B cell (primary cell): ENCODE measurements around the gene ANKS1A. TPM values are rescaled to one million over a fixed set of nuclear protein-coding genes. Genes with fewer than 3 reads are reported as not detected.
"Not testable (repeated sequence)": the region's sequence is repeated elsewhere in the genome, so short reads cannot be mapped to it uniquely, and the experiment has no call there.

ENCODE experiments used
- ATAC-seq: fragments of 200-7000 bp; cut with Tn5 transposase; one replicate; pipeline ENCODE4 v1.10.0; 2021; ENCODE audit warnings: low read depth, mild to moderate bottlenecking, moderate number of reproducible peaks, moderate library complexity
- CTCF ChIA-PET: fragments of 350-600 bp; sonication (Branson Sonifier 250); formaldehyde crosslinking; loops from one replicate; lab custom pipeline; 2021; ENCODE audit warnings: antibody characterized with exemption, inconsistent platforms; lab: Charles Lee
- POLR2A ChIA-PET: fragments of 350-600 bp; sonication (Branson Sonifier 250); formaldehyde crosslinking; loops from one replicate; lab custom pipeline; 2021; ENCODE audit warnings: antibody characterized with exemption; lab: Charles Lee
- DNase-seq: peaks from one replicate; pipeline ENCODE4 v3.0.0; 2013
- H2AFZ ChIP-seq: 2 replicates; pipeline ENCODE4 v1.6.1; 2012; ENCODE audit warnings: mild to moderate bottlenecking, low read depth, low read length; ENCODE audit not compliant: insufficient read depth, poor library complexity, severe bottlenecking
- H3K27ac ChIP-seq, 2 donors: 1 replicate in 1 of 2; 2 replicates in 1 of 2; pipeline ENCODE4 v1.5.1; 2012 to 2013; ENCODE audit warnings: low read length in 2 of 2, mild to moderate bottlenecking in 2 of 2, moderate library complexity in 1 of 2
- H3K27me3 ChIP-seq, 4 experiments: fragments of 200-600 bp in 1 of 4; sonication (generic) in 1 of 4; replicated peaks in 1 of 4; 1 replicate in 2 of 4; 2 replicates in 2 of 4; pipeline versions ENCODE4 v1.6.1 to v1.7.0; 2013 to 2016; ENCODE audit warnings: low read length in 3 of 4, mild to moderate bottlenecking in 2 of 4, mixed read lengths in 1 of 4, moderate library complexity in 1 of 4; ENCODE audit not compliant: insufficient read depth in 4 of 4, control insufficient read depth in 3 of 4; ENCODE audit errors: control extremely low read depth in 1 of 4
- H3K36me3 ChIP-seq, 2 experiments: replicated peaks in 1 of 2; 1 replicate in 1 of 2; 2 replicates in 1 of 2; pipeline versions ENCODE4 v1.6.1 to v1.7.1; 2013; ENCODE audit warnings: low read length in 1 of 2; ENCODE audit not compliant: insufficient read depth in 2 of 2, control insufficient read depth in 1 of 2; ENCODE audit errors: control extremely low read depth in 1 of 2, extremely low read depth in 1 of 2
- H3K4me1 ChIP-seq, 2 donors: fragments of 200-600 bp in 1 of 2; sonication (generic) in 1 of 2; 1 replicate in 1 of 2; 2 replicates in 1 of 2; pipeline versions ENCODE4 v1.5.1 to v1.6.1; 2013 to 2017; ENCODE audit warnings: low read length in 2 of 2; ENCODE audit not compliant: control insufficient read depth in 2 of 2, insufficient read depth in 2 of 2
- H3K4me2 ChIP-seq: replicated peaks from 2 replicates; pipeline ENCODE3; 2012; ENCODE audit warnings: mild to moderate bottlenecking, low read depth, low read length; ENCODE audit not compliant: poor library complexity, severe bottlenecking
- H3K4me3 ChIP-seq, 5 experiments: fragments of 200-600 bp in 1 of 5; sonication (generic) in 1 of 5; 1 replicate in 3 of 5; 2 replicates in 2 of 5; pipeline versions ENCODE4 v1.5.1 to v1.7.0; 2011 to 2016; ENCODE audit warnings: low read length in 4 of 5, mild to moderate bottlenecking in 4 of 5, low read depth in 2 of 5, control low read depth in 1 of 5, moderate library complexity in 1 of 5; ENCODE audit not compliant: insufficient read depth in 1 of 5; ENCODE audit errors: control extremely low read depth in 1 of 5, extremely low read depth in 1 of 5
- H3K79me2 ChIP-seq: fragments of 200-600 bp; sonication (generic); one replicate; pipeline ENCODE4 v1.6.0; 2016; ENCODE audit warnings: low read length; ENCODE audit not compliant: control insufficient read depth, insufficient read depth
- H3K9ac ChIP-seq: fragments of 200-600 bp; sonication (generic); 2 replicates; pipeline ENCODE4 v1.6.1; 2017; ENCODE audit warnings: mild to moderate bottlenecking, low read length, moderate library complexity
- H3K9me3 ChIP-seq, 3 donors: one replicate each; pipeline versions ENCODE4 v1.6.1 to v1.7.1; 2013; ENCODE audit warnings: low read length in 2 of 3; ENCODE audit not compliant: control insufficient read depth in 2 of 3, insufficient read depth in 1 of 3; ENCODE audit errors: control extremely low read depth in 1 of 3
- H4K20me1 ChIP-seq: 2 replicates; pipeline ENCODE4 v1.6.0; 2012; ENCODE audit warnings: mild to moderate bottlenecking, low read length; ENCODE audit not compliant: insufficient read depth, control insufficient read depth, poor library complexity, severe bottlenecking
- H3K27ac Mint-ChIP-seq: one replicate; pipeline ENCODE4 v1.8.0; 2021; ENCODE audit warnings: mixed read lengths
- H3K27me3 Mint-ChIP-seq: one replicate; pipeline ENCODE4 v1.8.0; 2021; ENCODE audit warnings: mixed read lengths
- H3K4me1 Mint-ChIP-seq: one replicate; pipeline ENCODE4 v1.8.0; 2021; ENCODE audit warnings: mixed read lengths
- H3K4me3 Mint-ChIP-seq: one replicate; pipeline ENCODE4 v1.8.0; 2021; ENCODE audit warnings: mixed read lengths
- H3K9me3 Mint-ChIP-seq: one replicate; pipeline ENCODE4 v1.8.0; 2022; ENCODE audit warnings: mixed read lengths; ENCODE audit not compliant: insufficient read depth
- EZH2 ChIP-seq: IDR thresholded peaks from 2 replicates; pipeline ENCODE4 v1.6.1; 2012; ENCODE audit warnings: borderline replicate concordance, low read depth, mild to moderate bottlenecking, moderate library complexity, low read length; ENCODE audit not compliant: insufficient read depth, poor library complexity, severe bottlenecking
- WGBS: methylation state at CpG from one replicate; pipeline ENCODE4 v1.1.5; 2013; ENCODE audit warnings: missing lambda C conversion rate; ENCODE audit not compliant: insufficient coverage; 5-methylcytosine and 5-hydroxymethylcytosine counted together
- intact Hi-C: fragments of 100-400 bp; cut with micrococcal nuclease; formaldehyde crosslinking; loops from one replicate; pipeline ENCODE4 v1.10.0; 2022
- polyA plus RNA-seq: library from polyadenylated mRNA; depleted of rRNA; stranded (reverse); fragments of >200 nt; gene quantifications from 2 replicates; pipeline ENCODE4 v1.2.3, GENCODE V29; 2012
- total RNA-seq, 2 donors: library from RNA; stranded (reverse); fragments of 120-200 nt in 1 of 2; gene quantifications; 1 replicate in 1 of 2; 2 replicates in 1 of 2; pipeline versions ENCODE4 v1.2.3 to v1.2.4, GENCODE V29; 2013 to 2022
- TF ChIP-seq, protein P1 (sequence below): fragments of 200-600 bp; IDR thresholded peaks from one replicate; pipeline ENCODE4 v1.8.0; 2022; ENCODE audit warnings: antibody characterized with exemption, mild to moderate bottlenecking

Gene ANKS1A
- total and polyA plus RNA-seq, 2 donors (not counting 1 experiment from before 2014, with no cell fraction given) = 3.4 to 19.7 TPM

DNA sequence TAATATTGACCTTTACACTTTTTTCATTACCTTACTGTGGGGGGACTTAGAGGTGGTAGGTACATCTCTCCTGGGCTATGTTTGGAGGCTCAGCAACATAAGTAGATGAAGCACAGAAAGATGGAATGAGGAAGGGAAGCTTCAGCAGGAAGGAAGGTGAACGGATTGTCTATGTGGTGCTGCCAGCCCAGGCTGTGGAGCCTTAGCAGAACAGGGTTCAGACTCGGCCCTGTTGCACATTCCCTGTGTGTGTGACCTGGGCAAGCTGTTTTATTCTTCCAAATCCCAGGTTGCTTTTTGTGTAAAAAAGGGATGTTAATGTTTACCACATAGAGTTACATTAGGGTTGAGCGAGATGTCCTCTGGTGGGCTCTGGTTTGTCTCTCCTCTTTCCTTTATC, 41.2 kb downstream of the ANKS1A start:
- WGBS = 85% methylated on average over 2 of the region's 3 CpGs
- Histone ChIP-seq H2AFZ (no peak overlapping the region), H3K27me3 (no peaks in the 10 kb centered on the region), H3K9me3 (no peaks in the 10 kb centered on the region), H3K36me3 (peaks cover 0 to 2% of the 10 kb centered on the region in 2 experiments), H3K4me1 (peaks cover 3 to 6% of the 10 kb centered on the region in 2 donors), H4K20me1 (peaks cover 11% of the 10 kb centered on the region), H3K4me2 (no peak overlapping the region), H3K9ac (no peak overlapping the region), H3K27ac (no peak overlapping the region), H3K4me3 (no peak overlapping the region), H3K79me2 (peaks cover 24% of the 10 kb centered on the region)
- Mint-ChIP-seq H3K27me3 (no peaks in the 10 kb centered on the region), H3K9me3 (no peaks in the 10 kb centered on the region), H3K4me1 (peaks cover 28% of the 10 kb centered on the region), H3K4me3 (no peak overlapping the region), H3K27ac (no peak overlapping the region)
- DNase-seq = no peak
- no peak for TF ChIP-seq EZH2
- TF ChIP-seq, protein P1, sequence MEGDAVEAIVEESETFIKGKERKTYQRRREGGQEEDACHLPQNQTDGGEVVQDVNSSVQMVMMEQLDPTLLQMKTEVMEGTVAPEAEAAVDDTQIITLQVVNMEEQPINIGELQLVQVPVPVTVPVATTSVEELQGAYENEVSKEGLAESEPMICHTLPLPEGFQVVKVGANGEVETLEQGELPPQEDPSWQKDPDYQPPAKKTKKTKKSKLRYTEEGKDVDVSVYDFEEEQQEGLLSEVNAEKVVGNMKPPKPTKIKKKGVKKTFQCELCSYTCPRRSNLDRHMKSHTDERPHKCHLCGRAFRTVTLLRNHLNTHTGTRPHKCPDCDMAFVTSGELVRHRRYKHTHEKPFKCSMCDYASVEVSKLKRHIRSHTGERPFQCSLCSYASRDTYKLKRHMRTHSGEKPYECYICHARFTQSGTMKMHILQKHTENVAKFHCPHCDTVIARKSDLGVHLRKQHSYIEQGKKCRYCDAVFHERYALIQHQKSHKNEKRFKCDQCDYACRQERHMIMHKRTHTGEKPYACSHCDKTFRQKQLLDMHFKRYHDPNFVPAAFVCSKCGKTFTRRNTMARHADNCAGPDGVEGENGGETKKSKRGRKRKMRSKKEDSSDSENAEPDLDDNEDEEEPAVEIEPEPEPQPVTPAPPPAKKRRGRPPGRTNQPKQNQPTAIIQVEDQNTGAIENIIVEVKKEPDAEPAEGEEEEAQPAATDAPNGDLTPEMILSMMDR = no peak
- intact Hi-C loops = no loop called here
- POLR2A ChIA-PET = no interaction called here
- ATAC-seq = no peak
- CTCF ChIA-PET = no interaction called here

DNA sequence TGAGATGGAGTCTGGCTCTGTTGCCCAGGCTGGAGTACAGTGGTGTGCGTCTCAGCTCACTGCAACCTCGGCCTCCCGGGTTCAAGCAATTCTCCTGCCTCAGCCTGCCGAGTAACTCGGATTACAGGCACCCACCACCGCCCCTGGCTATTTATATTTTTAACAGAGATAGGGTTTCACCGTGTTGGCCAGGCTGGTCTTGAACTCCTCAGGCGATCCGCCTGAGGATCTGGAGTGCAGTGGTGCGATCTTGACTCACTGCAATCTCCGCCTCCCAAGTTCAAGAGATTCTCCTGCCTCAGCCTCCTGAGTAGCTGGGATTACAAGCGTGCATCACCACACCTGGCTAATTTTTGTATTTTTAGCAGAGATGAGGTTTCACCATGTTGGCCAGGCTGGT, 43.1 kb downstream of the ANKS1A start:
- H3K27ac ChIP-seq, DNase-seq, H3K27me3 ChIP-seq, H3K4me2 ChIP-seq, H3K27ac Mint-ChIP-seq, H3K9me3 Mint-ChIP-seq, H3K4me1 ChIP-seq, POLR2A ChIA-PET, H3K4me3 ChIP-seq, CTCF ChIA-PET, H3K36me3 ChIP-seq, ATAC-seq, H2AFZ ChIP-seq, H3K9ac ChIP-seq, H3K9me3 ChIP-seq, H3K4me3 Mint-ChIP-seq, intact Hi-C loops, H3K27me3 Mint-ChIP-seq: not testable (repeated sequence)
- 100% methylated on average over 11 of the region's 12 CpGs for WGBS
- Histone ChIP-seq H3K79me2 (peaks cover 27% of the 10 kb centered on the region), H4K20me1 (peaks cover 20% of the 10 kb centered on the region)
- peaks cover 33% of the 10 kb centered on the region for H3K4me1 Mint-ChIP-seq
